Measurements from ENCODE around the gene VSX1.

VSX1 gene

DNA sequence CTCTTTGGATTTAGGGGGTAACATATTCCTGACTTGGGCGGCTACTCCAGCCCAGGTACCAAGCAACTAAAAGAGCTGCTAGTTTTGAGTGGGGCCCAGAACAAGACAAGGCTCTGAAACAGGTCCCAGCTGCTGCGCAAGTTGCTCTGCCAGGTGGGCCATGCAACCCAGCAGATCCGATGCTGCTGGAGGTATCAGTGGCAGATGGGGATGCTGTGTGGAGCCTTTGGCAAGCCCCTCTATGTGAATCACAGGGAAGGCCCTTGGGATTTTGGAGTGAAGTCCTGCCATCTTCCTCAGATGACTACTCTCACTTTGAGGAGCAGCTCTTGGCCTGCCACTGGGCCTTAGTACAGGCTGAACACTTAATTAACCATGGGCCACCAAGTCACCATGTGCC lies 43.7 kb upstream of the VSX1 start:
- DNase-seq (ENCODE audit: extremely low read depth, low read depth) = no peak
- TF ChIP-seq CTCF (IDR thresholded peaks at IDR 0.05; ENCODE audit: low read depth, low read length, missing control alignments) = no peak
- H3K4me3 ChIP-seq (replicated peaks; ENCODE audit: low read depth, low read length) = no peak overlapping the region

GRCh38 chr20:25120920-25121319 lies 39.0 kb upstream of the VSX1 start:
- DNase-seq (ENCODE audit: extremely low read depth, low read depth) = no peak
- TF ChIP-seq CTCF (IDR thresholded peaks at IDR 0.05; ENCODE audit: low read depth, low read length, missing control alignments) = no peak
- H3K4me3 ChIP-seq (replicated peaks; ENCODE audit: low read depth, low read length) = no peak overlapping the region

GRCh38 chr20:25120457-25120856 lies 38.5 kb upstream of the VSX1 start:
- TF ChIP-seq CTCF (IDR thresholded peaks at IDR 0.05; ENCODE audit: low read depth, low read length, missing control alignments) = no peak
- DNase-seq (ENCODE audit: extremely low read depth, low read depth) = no peak

DNA sequence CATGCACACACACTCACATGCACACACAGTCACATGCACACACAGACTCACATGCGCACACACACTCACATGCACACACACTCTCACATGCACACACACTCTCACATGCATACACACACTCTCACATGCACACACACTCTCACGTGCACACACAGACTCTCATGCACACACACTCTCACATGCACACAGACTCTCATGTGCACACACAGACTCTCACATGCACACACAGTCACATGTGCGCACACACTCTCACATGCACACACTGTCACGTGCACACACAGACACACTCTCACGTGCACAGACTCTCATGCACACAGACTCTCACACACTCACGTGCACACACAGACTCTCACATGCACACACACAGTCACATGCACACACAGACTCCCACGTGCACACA lies 36.6 kb upstream of the VSX1 start:
- no peak overlapping the region for H3K4me3 ChIP-seq (replicated peaks; ENCODE audit: low read depth, low read length)
- DNase-seq (ENCODE audit: extremely low read depth, low read depth) = no peak
- no peak for TF ChIP-seq CTCF (IDR thresholded peaks at IDR 0.05; ENCODE audit: low read depth, low read length, missing control alignments)

More at GRCh38 chr20:25120457-25120856, 38.5 kb upstream of the VSX1 start:
- H3K4me3 ChIP-seq (replicated peaks; ENCODE audit: low read depth, low read length) = no peak overlapping the region

DNA sequence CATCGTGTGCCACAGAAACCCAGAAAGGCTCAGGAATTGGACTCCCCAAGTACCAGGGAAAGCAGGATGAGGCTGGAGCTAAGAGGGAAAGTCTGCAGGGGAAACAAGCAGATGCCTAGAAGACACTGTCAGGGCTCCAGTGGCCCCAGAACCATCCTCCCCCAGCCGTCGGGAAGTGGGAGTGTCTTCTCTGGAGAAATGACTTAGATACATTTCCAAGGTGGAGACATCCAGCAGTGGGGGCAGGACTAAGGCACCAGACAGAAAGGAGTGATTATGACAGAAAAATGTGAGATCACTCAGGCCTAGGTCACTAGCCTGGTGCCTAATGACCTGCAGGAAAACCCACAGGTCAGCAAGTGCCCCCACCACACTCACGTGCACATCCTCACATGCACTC lies 36.0 kb upstream of the VSX1 start:
- H3K4me3 ChIP-seq (replicated peaks; ENCODE audit: low read depth, low read length) = no peak overlapping the region
- TF ChIP-seq CTCF (IDR thresholded peaks at IDR 0.05; ENCODE audit: low read depth, low read length, missing control alignments) = no peak
- DNase-seq (ENCODE audit: extremely low read depth, low read depth) = no peak

- DNase-seq (ENCODE audit: extremely low read depth, low read depth) = no peak
- no peak for TF ChIP-seq CTCF (IDR thresholded peaks at IDR 0.05; ENCODE audit: low read depth, low read length, missing control alignments)
- no peak overlapping the region for H3K4me3 ChIP-seq (replicated peaks; ENCODE audit: low read depth, low read length)
Observed at GRCh38 chr20:25116739-25117458, 35.0 kb upstream of the VSX1 start.

DNA sequence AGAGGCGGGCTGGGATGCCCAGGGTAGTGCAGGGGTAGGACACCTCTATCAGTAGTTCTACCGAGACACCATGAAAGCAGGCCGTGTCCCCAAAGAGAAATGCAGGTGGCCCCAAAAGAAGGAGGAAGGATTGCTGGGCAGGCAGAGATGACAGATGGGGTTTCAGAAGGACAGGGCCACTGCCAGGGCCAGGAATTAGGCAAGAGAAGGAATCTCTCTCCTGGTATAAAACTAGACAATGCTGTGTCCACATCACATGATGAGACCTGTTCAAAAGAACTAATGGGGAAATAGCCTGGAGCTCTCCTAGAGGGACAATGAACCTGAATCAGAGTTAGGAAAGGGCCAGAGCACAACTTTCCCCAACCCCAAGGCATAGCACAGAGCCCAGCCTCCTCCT lies 21.6 kb upstream of the VSX1 start:
- TF ChIP-seq CTCF (IDR thresholded peaks at IDR 0.05; ENCODE audit: low read depth, low read length, missing control alignments) = no peak
- no peak for DNase-seq (ENCODE audit: extremely low read depth, low read depth)
- H3K4me3 ChIP-seq (replicated peaks; ENCODE audit: low read depth, low read length) = no peak overlapping the region
